HFF-Myc (cell line): ENCODE data around the gene SH2D1B.
A peak's percentile ranks its signal among the peaks of the same experiment; 100 is the strongest.
"Not testable (repeated sequence)": the region's sequence is repeated elsewhere in the genome, so short reads cannot be mapped to it uniquely, and the experiment has no call there.

Experiments used
- DNase-seq: peaks from one replicate; pipeline ENCODE4 v3.0.0-alpha.2; 2011; ENCODE audit warnings: low read depth; ENCODE audit errors: extremely low read depth
- H3K4me3 ChIP-seq: replicated peaks from 2 replicates; pipeline ENCODE4 v1.5.1; 2011; ENCODE audit warnings: low read depth, mild to moderate bottlenecking, control low read depth, low read length
- CTCF ChIP-seq: IDR thresholded peaks from 2 replicates; pipeline ENCODE4 v1.5.1; 2012; ENCODE audit warnings: mild to moderate bottlenecking, low read depth, low read length, control low read depth; ENCODE audit errors: missing control alignments

The SH2D1B gene

DNA sequence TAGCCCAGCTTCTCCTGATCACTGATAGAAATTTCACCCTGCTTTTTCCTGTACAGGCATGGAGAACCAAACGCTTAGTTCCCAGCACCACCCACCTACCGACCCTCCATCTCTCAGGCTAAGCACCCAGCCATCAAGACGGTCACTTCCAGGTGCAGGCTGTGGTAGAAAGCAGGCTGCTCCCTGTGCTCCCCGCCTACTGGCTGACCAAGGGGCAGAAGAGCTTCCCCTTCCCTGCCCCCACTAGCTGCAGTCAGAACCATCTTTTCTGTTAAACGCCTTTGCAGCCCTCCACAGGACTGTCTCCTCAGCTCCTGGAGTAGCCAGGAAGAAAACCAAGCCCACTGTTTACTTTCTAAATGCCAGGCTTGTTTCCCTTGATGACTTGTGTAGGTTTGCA is 58.2 kb downstream of the SH2D1B start:
- TF ChIP-seq CTCF: no peak
- H3K4me3 ChIP-seq: no peak overlapping the region
- no peak for DNase-seq

DNA sequence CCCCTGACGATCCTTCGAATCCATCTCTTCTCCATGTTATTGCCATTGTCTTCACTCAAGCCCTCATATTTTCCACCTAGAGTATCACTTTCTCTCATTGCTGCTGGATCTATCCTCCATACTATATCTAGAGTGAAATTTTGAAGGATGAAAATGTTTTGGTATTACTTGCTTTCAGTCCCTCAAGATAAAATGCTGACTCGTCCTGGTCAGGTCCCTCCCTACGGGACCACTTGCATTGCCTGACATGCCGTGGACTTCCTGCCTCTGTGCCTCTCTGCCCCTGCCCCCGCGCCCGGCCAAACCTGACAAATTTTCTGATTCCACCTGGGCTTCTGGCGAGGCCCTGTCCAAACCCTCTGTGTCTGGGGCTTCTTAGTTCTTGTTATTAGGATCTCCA is 58.9 kb downstream of the SH2D1B start:
- no peak for DNase-seq
- no peak overlapping the region for H3K4me3 ChIP-seq
- no peak for TF ChIP-seq CTCF

GRCh38 chr1:162351874-162352273 is 60.1 kb downstream of the SH2D1B start:
- not testable (repeated sequence) for H3K4me3 ChIP-seq, DNase-seq

- no peak for TF ChIP-seq CTCF
- DNase-seq: no peak
- H3K4me3 ChIP-seq: no peak overlapping the region
Measured at GRCh38 chr1:162351246-162351842, 60.6 kb downstream of the SH2D1B start.

DNA sequence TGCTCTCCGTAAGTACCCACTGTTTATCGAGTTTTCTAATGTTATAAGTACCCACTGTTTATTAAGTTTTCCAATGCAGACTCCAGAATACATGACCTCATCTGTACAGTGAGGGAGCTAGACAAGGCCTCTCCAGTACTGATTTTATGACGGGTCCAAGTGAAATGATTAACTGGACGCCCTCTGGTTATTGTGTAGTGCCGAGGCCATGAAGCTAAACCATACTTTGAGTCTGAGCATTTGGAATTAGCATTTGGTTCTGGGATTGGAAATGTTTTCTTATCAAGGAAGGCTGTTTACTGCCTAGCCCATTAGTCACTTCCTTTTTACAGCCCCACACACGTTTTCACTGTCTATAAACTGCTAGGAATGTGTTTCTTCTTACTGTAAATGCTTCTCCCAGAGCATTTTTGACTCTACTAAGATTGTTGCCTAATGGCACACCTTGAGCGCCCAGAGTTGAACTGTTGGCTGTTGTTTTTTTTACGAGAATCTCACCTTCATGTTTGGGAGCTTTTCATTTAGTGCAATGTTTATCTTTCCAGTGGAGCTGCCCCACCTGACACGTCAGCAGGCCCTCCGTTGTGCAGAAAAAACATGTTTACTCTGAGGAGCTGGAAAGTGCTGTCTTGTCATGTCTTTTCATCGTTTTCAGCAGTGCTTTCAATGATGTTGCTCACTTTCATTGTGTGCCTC is 62.2 kb downstream of the SH2D1B start:
- no peak overlapping the region for H3K4me3 ChIP-seq
- no peak for TF ChIP-seq CTCF
- DNase-seq: peak; percentile 72

DNA sequence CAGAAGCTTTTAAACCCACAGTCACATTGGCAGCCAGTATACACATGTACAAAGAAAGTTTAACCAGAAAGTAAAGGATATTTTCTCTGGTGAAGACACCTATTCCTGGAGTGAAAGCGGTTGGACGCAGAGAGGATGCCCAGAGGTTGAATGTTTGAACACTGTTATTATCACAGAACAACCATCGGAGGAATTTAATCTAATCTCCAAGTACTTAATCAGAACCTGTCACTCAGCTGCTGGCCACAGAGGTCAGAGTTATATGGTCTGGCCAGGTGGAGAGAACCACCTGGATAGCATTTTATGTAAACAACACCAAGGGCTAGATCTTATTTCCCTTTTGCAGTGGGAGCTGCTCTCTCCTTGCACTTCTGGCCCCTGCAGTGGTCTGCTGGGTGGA is 64.7 kb downstream of the SH2D1B start:
- DNase-seq: no peak
- H3K4me3 ChIP-seq: no peak overlapping the region
- TF ChIP-seq CTCF: no peak
